Activated CD8-positive, alpha-beta memory T cell treated with anti-CD3 and anti-CD28 coated beads for 4 hours (primary cell): ENCODE data around the gene MGAT1.
"Not testable (repeated sequence)": the region's sequence is repeated elsewhere in the genome, so short reads cannot be mapped to it uniquely, and the experiment has no call there.

ENCODE experiments used
- DNase-seq, 2 donors: peaks; one replicate each; pipeline ENCODE4 v3.0.0-alpha.2; 2020; ENCODE audit warnings: low read depth in 2 of 2

The MGAT1 gene

DNA sequence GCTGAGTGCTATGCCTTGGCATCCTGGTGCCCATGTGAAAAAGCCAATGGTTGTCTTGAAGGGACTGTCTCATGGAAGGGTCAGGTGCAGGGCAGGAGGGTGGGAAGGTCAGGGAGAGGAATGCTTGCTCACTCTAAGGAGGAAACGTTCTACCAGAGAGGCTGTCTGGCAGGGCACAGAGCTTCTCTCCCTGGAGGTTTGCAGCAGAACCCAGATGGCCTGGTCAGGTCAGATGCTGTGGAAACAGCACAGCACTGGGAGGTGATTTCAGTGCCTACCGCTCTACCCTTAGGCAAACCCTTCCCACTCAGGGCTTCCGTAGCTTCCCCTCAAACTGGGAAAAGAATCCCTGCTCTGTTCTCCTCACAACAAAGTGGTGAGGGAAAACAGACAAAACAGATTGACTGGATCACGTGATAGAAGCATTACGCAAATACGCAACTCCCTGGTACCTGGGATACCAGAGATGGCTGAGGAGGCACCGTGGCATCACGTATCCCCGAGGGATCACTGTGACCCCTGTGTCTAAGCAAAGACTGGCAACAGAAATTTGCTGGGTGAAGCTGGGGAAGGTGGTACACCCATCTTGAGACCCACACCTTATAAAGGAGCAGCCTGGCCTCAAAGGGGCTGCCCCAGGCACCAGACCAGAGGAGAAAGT is 3.9 kb upstream of the MGAT1 start:
- no peak for DNase-seq

DNA sequence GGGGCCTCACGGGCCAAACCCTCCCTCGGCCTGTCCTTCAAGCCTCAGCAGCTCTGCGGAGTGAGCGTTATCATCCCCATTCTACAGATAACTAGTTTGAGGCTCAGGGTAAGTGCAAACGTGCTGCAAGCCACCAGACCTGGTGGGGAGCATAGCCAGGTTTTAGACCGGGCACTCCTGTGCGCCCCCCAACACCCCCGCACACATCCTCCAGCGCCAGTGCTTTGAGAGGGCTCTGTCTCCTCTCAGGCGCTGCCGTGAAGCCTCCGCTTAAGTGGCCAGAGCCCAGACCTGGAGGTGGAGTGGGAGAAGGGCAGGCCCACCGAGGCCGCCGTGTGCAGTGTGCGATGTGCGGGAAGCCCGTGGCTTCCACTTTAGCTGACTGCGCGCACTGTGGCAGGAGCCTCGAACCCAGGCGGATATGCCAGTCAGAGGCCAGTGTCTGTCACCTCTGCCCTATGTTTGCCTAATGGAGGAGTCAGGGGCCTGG is 1.6 kb upstream of the MGAT1 start:
- DNase-seq = no peak

DNA sequence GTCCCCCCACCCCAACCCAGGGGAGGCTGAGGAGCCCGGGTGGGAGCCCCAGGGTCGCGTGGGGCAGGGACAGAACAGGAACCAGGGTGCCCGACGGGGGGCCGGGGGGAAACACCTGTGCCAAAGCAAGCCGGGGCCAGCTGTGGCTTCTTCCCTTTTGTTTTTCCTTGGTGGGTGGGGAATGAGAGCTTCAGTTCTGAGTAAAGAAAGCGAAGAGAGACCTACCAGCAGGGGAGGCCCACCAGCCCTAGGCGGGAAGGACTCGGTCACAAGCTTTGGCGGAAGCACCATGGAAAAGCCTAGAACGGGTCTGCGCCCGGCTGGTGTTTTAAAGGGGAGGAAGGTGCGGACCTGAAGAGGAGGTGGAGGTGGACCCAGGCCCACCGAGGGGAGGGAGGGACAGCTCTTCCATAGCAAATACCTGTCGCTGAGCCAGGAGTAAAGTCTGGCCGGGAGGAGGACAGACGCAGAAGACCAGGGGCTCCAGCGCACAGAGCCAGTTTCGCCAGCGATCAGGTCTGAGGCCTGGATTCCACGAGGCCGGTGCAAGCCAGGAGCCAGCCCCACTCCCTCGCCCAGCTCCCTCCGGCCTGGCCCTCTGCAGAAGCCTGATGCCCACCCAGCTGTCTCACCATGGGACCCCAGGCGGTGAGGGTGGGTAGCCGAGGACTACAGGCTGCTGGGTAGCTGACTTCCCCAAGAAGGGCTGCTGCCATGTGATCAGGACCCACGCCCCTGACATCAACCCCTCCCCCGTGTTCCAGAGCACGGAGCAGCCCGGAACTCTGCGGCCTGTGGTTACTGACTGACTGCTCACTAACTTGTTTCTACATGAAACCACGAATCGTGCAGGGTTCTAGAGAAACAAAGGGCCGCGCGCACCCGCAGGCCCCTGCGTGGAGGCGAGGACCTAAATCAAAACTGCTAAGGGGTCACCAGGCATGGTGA is 849 bp upstream of the MGAT1 start:
- peak; percentile 76 to 83 for DNase-seq

DNA sequence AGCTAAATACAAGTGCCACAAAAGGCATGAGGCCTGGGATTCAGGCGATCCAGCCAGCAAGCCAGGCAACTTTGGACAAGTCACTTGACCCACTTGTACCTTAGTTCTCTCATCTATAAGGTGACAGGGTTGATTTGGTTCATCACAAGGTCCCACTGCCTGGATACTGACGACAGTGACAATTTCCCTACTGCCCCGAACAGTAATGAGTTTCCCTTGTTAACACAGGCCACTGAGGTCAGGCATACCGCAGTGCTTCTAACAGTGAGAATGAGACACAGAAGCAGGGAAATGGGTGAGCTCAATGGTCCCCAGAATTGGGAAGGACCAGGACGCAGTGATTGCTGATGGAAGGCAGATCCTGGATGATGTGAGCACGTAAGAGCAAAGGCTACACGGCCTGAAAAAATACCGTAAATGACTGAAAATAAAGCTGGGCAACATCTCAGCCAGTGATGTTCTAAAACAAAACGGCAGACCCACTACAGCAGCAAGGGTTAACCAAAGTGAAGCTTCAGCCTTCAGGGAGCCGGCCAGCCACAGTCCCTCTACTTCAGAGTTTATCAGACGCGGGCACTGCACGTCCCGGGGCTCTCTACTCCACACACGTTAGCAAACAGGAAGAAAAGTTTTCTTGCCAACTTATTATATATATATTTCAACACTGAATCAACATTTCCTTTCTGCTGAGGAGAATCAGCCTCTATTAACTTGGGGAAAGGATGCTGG is 846 bp downstream of the MGAT1 start:
- DNase-seq = no peak

DNA sequence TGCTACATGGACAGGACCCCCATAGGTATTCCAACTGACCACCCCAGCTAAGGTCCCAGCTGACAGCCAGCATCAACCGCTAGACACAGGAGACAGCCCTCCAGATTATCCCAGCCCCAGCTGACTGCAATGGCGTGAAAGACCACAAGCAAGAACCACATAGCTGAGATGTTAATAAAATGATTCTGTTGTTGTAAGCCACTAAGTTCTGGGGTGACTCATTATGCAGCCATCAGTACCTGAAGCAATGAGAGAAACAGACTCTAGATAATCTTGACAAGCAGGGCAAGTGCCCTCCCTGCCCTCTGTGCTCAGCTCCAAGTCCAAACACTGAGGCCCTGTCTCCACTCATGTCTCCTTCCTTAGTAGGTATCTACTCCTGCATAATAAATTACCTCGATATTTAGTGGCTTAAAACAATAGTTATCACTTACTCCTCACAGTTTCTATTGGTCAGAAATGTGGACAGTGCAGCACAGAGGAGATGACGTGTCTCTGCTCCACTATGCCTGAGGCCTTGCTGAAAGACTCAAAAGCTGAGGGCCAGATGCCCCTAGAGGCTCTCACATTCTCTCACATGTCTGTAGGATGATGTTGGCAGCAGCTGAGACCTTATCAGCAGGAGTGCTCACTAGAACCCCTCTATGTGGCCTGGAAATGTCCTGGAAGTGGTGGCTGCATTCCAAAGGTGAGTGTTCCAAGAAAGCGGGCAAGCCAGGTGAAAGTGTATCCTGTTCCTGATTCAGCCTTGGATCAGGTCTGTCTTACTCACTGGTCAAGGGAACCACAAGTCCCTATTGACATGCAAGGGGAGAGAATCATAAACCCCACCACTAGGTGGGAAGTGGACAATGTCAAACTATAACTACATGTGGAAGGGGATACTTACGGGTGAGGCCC is 2.5 kb downstream of the MGAT1 start:
- DNase-seq = no peak

DNA sequence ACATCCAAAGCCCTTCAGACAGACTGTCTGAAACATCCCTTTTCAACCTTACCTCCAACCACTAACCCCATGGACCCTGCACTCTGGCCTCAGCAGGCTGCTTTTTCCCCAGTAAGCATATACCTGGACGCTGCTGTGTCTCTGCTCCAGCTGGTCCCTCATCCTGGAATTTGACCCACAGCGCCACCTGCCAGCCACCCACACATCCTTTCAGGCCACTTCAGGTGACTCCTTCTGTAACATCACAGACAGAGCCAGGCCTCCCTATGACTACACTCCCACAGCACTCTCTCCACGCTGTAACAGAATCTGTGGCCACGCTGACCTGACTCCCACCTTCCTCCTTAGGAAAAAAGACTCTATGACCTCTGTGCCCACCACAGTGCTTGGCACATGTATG is 3.4 kb downstream of the MGAT1 start:
- DNase-seq = no peak

DNA sequence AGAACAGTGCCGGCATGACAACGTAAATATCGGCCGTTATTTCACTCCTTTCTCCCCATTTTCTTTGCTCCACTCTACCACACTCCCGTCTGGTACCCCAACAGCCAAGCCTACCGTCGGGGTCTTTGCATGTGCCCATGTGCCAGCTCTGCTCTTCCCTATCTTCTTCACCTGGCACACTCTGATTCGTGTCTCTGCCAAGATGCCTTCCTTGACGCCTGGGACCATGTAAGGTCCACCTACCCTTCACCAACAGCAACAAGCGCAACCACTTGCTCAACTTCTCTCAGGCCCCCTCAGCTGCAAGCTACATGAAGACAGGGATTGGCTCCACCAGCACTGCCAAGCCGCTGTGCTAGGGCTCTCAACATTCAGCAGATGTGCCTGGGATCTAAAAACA is 4.4 kb downstream of the MGAT1 start:
- no peak for DNase-seq

DNA sequence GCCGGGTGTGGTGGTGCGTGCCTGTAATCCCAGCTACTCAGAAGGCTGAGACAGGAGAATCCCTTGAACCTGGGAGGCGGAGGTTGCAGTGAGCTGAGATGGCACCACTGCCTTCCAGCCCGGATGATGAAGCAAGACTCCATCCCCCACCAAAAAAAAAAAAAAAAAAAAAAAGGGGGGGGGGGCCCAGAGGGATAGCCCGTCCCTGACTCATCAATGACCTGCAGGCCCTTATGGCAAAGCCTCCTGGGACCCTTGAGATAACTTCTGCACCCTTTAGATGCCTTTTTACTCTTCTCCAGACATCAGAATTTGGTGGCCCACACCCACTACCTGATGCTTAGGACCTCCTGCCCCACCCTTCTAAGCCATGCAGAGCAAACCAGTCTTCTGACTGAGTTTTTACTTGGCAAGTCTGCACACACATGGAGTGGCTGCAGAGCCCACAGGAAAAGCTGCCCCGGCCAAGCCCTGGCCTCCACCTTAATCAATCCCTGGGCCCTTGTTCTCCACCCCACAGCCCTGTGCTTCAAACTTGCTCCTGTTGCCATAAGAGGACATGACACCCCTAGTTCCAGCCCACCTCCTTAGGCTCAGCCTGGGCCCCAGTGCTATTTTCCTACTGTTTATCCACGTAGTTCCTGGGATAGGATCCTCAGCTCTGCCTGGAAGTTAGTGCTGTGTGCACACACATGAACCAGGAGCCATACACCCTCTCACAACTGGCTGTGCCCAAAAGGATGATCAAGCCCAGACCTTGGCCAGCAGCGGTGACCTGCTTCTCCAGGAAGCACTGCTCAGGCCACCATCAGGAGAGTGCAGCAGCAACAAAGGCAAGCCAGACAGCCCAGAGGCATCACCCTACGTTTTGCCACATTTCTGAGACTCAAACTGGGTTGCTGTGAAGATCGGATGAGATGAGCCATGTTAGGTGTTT is 5.1 kb downstream of the MGAT1 start:
- DNase-seq = no peak

DNA sequence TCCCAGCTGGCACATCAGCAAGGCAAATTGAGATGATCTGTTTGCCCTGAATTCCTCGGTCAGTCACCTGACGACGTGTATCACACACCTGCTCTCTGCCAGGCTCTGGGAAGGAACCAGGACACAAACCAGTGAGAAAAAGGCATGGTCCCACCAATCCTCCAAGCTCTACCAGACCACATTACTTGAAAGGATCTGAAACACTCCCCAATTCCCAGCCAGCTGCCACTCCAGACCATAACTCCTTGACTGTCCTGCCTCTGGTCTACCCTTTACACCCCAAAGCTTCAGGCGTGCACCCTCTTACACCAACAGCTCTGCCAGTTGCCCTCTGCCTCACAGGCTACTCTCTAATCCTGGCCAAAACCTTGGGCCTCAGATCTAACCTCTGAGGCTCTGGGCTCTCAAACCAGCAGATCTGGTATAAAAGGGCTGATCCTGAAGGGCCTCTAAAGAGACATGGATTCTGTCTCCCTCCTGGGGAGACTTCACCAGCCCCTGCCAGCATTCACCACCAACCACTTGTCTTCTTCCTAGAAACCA is 6.8 kb downstream of the MGAT1 start:
- DNase-seq = no peak

DNA sequence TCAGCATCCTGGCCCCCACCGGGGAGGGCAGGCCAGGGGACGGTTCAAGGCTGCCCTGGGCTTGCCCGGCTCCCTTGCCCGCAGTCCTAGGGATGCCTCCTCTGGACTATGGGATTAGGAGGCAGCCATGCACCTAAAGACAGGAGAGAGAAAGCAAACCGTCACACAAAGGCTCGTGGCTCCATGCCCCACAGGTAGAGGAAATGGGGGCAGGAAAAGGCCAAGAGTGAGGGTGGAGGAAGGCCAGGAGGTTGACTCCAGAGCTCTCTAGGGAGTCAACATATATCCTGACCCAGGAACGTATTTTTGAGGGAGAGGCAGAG is 9.7 kb downstream of the MGAT1 start:
- DNase-seq = no peak

DNA sequence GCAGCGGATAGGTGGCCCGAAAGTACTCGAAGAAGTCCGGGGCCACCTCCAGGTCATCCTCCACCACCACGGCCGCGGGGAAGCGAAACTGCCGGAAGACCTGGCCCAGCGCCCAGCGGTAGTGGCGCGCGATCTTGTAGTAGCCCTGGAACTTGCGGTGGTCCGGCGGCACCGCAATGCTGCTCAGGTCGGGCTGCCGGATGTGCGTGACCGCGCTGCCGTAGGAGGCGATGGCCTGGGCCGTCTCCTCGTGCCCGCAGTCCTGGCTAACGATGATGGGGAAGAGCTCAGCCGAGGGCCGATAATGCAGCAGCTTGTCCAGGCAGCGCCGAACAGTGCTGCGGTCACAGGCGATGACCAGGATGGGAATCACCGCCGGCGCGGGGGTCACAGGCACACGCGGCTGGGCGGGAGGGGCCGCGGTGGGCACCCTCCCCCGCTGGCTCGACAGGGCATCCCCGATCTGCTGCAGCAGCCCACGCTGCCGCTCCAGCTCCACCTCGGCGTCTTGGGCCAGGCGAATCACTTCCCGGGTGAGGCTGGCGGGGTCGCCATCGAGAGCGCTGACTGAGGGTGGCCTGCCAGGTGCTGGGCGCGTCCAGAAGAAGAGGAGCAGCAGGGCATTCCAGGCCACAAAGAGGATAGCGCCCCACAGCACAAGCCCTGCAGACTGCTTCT is 10.2 kb downstream of the MGAT1 start:
- DNase-seq = no peak

DNA sequence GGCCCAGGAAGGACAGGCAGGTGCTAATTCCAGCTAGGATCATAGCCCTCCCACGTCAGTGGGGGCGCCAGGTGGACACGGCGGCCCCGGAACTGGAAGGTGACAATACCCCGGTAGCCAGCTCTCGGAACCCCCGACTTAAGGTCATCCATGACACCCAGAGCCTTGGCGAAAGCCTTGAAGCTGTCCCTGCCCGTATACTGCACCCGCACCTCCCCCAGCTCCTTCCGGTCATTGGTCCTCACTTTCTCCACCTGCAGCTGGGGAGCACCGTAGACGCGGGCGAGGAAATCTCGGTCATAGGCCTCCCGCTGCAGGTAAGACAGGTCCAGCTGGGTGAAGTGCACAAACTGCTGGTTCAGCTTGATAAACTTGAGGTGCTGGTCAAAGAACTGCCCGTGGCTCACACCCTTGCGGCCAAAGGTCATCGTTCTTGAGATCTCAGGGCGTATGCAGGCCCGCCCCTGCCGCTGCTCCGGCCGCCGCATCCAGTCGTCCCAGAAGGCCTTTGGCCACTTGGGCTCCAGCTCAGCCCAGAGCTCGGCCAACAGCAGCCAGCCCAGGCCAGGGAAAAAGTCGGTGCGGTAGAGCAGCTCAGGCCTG is 10.9 kb downstream of the MGAT1 start:
- DNase-seq = no peak

DNA sequence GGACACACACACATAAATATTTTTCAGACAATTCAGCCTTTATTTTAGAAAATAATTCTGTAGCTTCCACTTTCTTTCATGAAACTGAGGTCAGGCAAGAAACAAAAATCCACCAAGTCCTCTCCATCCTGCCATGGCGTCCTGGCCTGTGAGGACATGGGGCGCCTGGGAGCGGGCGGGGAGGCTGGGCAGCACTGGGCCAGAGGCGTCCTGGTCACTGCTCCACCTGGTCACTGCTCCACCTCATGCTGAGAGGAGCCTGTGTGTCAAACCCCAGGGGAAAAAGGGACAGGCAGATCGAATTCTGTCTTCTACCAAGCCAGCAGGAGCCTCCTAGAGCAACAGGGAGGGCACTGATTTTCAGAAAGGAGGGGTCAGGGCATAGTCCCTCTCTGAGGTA is 12.1 kb downstream of the MGAT1 start:
- no peak for DNase-seq

DNA sequence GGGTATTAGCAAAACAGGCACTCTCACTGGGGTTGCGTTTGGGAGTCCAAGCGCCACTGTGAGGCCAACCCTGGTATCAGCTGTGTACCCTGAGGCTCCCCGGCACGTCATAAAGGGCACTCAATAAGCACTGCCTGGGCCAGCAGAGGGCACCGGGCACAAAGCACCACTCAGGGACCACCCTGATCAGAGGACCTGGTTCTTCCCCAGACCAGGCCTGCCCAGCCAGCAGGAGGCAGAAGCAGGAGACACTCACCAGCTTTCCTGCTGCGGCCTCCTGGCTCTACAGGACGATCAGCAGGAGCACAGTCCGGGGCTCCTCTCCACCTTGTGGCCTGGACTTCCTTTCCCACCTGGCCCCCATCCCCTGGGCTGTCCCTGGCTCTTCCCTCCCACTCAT is 12.6 kb downstream of the MGAT1 start:
- DNase-seq = no peak

DNA sequence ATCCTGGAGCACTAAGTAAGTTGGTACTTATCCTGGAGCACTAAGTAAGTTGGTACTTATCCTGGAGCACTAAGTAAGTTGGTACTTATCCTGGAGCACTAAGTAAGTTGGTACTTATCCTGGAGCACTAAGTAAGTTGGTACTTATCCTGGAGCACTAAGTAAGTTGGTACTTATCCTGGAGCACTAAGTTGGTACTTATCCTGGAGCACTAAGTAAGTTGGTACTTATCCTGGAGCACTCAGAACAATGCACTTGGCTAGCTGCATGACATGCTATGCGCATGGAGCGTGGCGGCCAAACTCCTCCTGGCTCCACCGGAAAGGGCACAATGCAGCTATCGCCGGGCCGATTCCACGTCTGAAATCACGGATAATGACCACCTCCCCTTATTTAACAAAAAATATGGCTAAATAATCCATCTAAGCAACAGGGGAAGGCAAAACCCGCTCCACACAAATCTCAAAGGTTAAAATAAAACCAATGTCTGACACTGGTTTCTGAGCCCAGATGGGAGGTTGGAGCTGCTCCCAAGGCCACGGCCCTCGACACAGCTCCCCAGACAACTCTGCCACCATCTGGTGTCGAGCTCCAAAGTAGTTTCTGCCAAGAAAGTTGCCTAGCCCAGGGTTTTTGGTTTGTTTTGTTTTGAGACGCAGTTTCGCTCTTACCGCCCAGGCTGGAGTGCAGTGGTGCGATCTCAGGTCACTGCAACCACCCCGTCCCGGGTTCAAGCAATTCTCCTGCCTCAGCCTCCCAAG is 13.8 kb downstream of the MGAT1 start:
- DNase-seq = not testable (repeated sequence)

DNA sequence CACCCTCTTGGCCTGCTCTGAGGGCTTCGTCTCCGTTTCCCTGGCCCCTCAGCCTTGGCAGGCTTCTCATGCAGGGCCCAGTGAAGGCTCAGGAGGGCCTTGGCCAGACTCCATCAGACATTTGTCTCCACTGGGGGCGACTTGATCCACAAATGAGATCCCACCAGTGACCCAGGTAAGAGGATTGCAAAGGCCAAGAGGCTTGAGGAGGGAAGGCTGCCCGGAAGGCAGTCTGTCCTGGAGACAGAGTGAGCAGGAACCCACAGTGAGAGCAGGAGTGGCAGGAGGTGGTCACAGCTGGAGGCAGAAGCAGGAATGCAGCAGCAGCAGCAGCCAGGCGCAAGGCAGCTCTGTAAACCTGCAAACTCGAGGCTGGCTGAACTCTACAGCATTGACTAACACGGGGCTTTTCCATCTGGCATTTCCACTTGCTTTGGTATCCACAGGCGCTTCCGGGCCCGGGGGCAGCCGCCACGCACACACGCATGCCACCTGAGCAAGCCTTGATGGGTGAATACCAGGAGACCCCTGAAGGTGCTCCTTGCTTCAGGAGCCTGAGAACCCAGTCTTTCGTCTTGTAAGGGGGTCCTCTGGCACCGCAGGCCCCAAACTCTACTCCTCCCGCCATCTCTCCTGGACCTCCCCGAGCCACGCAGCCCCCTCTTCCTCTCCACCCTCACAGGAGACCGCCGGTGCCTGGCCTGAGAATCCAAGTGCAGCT is 14.7 kb downstream of the MGAT1 start:
- no peak for DNase-seq

DNA sequence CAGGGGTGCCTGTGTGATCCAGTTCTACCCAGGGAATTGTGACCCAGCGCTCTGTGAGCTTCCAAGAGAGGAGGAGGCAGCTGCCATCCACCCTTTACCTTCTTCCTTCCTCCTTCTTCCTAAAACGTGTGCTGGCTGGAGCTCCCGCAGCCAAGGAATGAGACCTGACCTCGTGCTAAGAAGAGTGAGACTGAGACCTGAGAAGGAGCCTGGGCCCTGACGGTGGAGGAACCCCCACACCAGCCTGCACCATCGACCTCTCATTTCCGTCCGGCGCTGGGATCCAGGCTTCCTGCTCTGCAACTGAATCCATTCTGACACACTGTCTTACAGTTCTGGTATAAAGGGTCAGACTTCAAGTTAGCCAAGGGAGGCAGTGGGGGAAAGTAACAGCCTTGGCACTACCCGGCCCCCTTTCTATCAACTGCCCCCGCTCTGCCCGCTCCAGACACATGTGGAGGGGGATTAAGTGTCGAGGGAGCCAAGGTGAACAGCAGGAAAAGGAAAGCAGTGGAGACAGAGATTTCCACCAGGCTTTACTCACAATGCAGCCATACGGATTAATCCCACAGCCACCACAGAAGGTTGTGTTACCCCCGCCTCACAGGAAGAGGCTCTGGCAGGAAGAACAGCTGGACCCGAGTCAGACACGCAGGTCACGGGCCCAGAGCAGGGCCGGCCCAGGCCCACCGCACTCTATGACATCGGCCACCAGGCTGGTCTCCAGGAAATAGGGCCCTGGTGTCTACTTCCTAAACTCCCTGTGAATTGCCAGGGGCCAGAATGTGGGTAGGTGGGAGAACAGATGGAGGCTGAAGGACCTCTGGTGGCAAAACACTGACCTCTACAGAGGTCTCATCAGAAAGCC is 15.8 kb downstream of the MGAT1 start:
- DNase-seq = no peak
